HG03066 (cell line): ENCODE data around the gene FTO.

Experiments
- ATAC-seq: cut with Tn5 transposase; IDR thresholded peaks from one replicate; pipeline ENCODE4 v1.9.1; 2021; ENCODE audit warnings: low read depth; ENCODE audit not compliant: unreplicated experiment

FTO gene

DNA sequence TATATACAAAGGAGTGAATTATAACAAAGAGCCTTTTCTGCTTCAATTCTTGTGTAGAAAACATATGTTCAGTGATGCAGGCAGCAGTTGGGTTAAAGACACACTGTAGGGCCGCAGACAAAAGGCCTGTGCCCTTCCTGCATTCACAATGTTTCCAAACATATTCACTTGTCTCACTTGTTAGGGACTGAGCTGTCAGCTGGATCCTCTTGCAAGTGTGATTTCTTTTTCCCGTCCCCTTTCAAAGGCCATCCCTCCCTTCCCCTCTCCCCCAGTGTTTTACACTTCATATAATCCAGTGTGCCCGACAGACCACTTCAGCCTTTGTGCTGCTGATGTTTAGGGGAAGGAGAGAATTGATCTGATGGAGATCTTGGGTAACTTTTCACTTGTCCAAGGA lies 217.0 kb downstream of the FTO start:
- no peak for ATAC-seq

DNA sequence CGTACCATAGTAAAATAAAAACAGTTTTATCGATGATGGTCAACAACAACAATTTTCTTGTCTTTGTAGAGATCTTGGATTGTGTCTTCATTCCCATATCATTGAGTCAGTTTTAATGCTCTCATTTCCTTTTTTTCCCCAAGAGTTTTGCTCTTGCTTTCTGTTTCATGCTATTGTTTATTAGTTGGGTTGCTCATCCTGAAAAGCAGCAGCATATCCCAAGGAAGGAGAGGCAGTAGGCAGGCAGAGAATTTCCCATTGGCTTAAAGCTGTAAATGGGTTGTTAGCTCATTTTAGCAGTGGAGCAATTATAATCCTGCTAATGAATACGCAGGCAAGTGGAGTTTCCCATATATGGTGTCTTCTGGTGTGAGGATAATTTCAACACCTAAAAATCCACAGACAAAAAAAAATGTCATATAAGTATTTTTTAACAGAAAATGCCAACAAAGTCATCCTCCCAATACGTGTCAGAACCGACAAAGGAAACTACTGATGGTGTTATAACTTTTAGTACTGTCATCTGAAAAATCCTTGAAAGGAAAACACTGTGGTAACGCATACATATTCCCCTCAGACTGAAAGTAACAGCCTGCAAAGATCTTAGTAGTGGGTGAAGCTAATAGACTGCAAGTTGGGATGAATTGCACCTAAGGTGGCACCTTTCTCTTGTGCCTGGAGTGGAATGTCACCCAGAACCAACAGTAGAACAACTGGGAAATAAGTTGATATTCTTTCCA lies 218.3 kb downstream of the FTO start:
- no peak for ATAC-seq

DNA sequence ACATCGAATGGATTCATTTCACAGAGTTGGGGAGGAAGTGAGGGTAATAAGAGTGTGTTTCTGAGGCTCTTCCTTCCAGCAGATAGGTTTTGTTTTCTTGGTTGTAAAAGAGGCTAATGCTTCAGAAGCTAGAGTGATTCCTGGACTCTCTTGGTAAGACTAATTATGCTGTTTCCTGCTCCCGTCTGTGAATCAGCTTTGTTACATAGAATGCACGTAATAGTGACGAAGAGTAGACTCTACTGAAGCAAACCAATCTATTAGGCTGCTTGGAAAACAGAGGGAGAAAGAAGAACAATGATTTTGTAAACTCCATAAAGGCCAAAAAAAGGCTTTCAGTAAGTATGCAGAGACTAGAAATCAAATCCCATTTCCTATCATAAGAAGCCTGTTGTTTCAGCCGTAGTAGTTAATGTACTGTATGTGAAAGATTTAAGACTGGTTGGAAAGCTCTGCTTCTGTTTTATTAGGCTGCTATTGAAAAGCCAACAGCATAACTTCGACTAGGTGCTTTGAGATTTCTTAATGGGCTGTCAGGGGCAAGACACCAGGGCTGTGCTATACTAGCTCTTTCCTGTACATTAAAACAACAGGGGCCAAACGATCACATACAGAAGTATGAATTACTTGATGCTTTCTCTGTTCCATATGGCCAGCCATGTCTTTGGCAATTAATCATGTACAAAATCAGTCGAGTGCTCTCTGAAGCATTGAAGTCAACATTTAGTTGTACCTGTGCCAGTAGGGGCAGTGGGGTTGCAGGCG lies 219.0 kb downstream of the FTO start:
- ATAC-seq, result no peak

DNA sequence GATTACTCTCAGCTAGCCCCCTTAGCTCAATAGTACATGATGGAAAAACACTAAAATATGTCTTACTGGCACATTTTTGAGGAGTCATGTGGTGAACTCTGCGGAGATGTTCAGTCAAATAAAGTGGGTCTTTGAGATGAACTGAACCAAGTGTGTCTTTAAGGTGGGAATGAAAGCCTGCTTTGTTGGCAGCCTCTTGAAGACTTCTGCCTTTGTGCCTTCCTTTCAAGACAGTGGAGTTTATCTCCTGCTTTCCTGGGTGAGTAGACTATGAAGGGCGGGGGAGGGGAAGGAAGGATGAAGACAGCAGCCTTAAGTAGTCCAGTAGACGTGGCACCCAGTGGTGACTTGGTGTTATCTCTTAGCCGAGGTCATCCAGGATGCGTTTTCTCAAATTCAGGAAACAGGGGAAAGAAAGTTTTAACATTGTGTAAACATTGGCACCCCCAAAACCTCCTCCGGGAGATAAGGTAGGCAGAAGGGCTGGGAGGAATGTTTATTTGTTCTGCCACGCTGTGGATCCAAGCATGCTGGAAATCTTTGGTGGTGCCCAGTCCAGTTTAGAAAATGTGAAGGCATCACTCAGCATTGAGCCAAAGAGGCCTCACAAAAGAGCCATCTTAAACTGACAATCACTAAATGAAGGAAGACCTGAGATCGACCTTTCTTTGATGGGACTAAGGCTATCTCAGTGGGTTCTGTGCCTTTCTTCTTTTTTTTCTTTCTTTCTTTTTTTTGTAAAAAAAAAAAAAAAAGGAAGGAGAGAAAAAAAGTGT lies 220.6 kb downstream of the FTO start:
- ATAC-seq, result no peak

DNA sequence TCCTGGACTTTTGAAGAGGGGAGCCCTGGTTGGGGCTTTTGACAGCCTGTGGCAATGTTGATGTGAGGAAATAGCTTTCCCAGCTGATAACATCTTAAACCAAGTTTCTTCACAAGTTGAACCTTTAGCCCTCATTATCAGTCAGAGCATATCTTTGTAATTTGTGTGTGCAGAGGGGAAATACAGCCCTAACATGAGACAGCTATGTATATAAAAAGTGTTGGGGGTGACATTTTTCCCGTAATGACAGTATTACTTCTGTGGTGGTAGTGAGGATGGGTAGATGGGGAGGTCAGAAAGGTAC lies 221.1 kb downstream of the FTO start:
- ATAC-seq, result no peak

DNA sequence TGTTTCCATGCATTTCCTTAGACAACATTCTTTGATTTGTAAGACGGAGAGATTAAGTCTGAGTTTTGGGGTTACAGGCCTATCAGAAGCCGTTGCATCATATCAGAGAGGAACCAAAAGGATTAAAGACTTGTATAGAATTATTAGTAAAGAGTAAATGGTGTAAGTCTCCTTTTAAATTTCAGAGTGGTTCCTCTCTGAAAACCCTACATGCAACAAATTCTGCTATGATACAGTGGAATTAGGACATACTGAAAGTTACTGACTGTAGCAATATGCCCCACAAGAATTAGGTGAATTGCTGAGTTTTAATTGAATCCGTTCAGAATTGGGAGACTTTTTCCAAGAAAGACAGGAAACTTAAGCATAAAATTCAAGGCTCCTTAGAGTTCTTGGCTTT lies 221.6 kb downstream of the FTO start:
- ATAC-seq, result no peak

DNA sequence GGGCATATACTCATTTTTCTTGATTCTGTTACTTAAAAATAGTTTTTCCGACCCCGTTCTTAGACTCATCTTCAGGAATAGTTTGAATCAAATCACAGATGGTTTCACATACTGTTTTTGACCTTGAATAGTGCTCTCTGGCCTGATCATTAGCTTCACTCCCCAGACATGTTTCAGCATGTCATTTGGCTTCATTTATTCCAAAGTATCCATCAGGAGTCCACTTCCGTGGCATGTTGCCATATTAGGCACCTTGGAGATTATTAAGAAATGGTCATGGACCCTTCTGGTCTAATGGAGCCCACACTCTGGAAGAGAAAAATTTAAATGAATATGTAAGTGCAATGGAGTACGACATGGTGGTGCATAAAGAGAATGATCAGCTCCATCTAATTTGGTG lies 222.3 kb downstream of the FTO start:
- ATAC-seq, result no peak

DNA sequence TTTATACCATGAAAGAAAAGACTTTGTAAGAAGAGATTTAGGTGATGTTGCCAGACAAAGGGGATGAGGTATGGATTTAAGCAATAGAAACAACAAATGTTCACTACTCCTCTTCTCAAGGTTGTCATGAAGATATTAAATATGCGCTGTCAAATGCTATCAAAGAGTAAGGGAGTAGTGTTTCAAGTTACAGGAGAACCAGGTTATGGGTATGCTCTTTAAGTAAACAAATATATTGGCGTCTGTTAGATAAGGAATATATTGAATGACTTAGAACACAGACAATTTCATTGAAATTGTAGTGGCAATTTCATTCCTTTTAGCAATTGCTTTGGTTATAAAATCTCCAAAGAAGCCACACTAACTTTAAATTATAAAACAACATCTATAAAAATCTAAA lies 229.0 kb downstream of the FTO start:
- no peak for ATAC-seq

DNA sequence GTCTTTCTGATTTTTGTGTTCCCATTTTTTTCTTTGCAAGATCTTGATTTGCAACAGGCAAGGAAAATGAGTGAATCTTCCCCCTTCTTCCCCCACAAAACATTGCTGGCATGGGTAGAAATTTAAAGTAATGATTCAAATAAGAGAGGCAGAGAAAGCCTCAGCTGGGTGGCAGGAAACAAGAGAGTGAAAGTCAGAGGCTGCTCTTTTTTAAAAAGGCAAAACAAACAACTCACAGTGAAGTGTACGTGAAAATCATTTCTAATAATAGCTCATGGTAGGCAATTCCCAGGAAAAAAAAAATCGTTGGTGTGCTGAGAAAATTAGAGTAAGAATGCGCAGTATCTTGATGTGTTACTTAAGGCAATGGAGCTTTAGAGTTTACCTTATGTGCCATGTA lies 229.5 kb downstream of the FTO start:
- ATAC-seq, result no peak

DNA sequence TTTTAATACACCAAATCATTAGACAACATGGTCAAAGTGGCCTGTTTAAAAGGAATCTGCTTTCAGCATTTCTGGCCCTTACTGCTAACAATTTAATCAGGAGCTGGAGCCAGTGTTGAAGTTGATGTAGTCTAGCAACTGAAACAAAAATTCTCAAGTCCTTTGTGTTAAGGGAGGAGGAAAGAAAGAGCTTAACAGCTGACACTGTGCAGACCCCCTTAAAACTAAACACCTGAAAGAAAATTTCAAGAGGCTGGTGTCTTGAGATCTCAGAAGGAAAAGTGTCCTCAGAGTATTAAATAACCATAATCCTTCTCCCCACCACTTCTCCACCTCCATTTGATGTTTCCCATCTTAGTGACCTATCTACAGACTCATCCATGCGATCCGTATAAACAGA lies 232.1 kb downstream of the FTO start:
- ATAC-seq, result no peak

DNA sequence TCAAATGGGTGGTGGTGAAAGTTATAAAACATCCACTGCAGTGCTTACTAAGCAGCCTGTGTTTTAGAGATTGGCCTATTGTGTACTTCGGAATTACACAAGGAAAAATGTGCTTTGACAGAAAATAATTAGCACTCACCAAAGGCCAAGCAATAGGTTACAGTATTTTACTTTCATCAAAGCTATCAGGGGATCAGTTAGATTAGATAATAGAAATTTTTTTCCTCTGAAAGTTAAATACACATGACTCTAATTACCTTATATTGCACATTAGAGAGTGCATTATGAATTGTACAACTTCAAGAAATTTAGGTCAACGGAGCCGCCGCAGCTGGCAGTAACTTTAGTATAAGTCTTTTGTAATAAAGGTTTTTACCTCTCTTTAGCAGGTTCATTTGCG lies 232.6 kb downstream of the FTO start:
- no peak for ATAC-seq

DNA sequence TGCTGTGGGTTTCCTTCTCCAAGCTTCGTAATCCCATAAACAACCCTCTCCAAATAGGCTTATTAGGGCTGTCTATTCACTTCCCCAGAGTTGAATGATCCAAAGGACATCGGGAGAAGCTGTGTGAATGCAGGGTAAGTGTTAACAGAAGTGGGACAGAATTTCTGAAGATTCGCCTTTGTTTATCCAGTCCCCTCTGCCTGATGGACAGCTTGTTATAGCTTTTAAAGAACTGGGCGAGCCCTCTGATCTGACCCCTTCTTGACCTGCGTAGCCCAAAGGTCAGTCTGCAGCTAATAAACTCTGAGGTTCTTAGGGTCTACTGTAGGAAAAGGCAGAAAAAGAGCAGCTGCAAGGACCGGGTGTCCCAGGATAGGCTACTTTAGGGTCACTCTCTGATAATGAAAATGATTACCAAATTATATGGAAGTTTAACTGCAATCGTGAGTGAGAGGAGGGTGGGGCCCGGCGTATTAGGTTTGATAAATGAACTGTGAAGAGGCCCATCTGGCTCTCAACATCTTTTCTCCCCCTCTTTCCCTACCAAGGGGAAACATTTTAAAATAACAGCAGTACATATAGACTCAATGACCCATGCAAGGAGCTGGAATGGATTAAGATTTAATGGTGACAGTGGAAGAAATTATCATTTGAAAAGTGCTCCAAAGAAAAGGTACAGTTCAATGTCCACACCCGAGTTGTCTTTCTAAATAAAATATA lies 233.4 kb downstream of the FTO start:
- no peak for ATAC-seq

DNA sequence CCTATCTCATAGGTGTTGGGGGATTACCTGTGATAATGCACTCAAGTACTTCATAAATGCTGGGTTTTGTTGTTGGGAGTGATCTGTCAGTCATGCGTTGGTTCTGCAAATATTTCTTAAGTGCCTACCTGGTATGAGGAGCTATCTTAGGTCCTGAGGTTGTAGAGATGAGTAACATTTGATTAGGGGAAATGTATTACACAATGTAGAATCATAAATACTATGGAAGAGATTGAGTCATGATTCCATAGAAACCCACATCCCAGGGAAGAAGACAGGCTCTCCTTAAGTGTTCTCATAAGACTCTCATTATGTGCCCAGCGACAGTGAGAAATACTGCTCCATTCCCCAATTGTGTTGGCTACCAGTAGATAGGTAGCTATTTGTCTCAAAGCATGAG lies 240.1 kb downstream of the FTO start:
- ATAC-seq, result no peak

DNA sequence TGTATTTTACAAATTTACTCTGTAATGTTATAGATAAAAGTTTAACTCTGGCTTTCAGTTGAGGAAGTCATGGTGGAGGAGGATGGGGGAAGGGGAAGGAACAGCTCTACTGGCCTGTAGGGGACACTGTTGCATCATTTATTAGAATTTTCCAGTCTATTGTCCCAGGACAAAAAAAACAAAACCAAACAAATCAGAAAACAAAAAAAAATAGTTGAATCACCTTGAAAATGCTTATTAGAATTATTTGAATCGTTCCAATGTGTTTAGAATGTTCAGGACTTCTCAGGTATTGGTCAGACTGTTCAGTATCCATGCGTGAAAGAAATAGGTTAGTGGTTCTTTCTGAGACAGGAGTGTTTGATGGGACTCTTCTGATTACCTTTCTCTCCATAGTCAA lies 242.0 kb downstream of the FTO start:
- no peak for ATAC-seq

DNA sequence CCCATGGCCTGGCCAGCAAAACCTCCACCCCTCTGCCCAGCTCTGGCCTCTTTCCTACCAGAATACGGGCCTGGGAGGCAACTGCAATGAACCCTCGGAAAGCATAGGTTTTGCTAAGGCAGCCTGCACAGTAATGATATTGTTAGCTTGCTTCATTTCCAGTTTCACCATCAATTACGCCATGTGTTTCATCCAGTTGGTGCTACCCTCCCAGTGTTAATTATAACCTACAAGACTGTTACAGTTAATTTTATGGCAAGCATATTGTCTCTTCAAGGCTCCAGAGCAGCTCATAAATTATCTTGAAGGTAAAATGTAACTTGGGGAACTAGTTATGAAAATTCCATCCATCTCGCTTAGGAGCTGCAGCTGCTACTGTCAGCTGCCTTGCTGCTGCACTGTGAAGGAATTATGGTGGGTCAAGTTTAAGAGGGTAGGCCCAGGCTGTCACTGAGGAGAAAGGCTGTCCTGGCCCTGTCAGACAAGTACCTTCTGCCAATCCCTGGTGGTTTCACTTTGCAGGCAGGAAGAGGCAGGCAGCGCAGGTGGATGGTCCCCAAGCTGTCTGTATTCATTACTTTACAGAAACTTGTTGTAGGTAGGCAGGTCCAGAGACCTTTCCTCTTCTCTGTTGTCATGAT lies 242.9 kb downstream of the FTO start:
- no peak for ATAC-seq

DNA sequence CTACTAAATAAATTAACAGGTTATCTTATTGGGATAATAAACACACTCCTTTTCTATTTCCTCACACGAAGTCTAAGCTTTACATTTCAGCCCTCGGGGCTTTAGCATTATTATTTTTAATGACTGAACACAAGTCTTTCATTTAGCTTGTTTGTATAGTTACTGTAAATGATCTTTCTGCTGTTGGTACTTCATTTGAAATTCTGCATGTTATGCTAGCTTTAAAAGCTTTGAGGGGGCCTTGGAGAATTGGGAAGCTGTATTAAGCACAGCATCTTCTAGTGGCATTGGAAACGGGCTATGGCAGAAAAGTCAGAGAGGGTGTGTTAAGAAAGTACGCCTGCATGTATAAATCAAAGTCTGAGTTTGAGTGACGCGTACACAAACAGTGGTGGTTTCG lies 243.7 kb downstream of the FTO start:
- ATAC-seq, result no peak

DNA sequence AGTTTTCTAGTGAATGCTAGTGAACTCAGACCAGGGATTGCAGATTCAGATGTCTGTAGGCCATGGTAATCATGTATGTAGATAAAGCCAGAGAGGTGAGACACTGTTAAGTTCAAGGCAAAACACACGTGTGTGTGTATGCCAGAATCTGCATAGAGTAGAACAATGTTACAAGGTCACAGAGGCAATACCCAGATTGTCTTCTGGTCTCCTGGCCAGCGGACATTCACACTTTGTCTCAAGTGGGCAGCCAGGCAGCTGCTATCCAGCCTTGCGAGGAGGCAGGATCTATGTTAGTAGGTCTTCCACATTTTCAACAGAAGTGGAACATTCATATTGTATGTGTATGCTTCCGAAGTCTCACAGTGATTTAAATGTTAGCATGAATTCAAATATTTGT lies 244.4 kb downstream of the FTO start:
- no peak for ATAC-seq

DNA sequence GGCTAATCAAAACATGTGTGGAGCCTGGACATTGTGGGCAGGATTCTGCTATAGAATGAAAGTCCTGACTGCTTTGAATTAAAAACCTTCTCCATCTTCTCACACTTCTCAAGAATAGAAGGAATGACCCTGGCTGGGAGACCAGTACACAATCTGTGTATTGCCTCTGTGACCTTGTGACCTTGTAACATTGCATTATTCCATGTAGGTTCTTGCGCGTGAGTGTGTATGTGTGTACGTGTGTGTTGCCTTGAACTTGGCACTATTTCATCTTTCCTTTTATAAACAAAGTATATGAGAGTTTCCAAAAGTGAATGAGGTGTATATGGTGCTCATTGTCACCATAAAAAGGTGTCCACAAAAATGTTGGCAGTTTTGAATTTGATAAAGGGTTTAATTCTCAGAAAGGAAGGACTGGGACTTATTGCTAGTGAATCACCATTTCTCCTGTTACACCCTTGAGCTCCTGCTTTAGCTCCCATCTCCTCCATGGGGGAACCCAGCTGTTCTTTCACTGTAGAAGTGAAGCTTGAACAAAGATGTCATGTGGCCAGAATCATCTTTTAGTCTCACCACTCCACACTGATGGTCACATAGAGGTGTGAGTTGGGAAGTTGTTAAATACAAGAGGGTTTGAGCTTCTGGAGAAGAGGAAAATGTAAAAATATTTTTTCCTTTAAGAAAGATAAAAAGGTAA lies 244.9 kb downstream of the FTO start:
- no peak for ATAC-seq

DNA sequence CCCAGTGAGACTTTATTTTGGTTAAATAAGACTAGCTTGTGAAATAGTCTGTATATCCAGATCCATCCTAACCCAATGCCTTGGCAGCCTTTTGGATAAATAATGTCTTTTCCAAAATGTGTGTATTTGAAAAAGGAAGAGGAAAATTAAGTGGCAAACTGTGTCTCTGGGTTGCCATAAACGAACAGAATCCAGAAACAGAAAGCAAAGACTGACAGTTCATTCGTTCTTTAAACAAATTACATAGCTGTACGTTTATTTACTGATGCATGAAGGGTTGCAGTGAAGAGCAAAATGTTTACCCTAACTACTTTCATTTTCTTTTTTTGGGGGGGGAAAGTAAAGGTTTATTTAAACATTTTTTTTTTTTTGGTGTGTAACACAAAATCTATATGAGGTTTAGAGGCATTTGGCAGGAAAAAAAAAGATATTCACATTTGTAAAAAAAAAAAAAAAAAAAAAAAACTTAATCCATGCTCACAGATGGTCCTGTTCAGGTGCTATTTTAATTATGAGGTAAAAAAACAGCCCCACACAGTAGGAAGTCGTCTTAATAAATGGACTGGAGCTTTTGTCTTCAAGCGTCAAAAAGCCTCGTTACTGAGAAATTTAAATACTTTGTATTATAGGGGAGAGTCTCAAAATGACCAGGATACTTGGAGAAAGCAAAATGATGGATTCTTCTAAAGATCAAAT lies 245.9 kb downstream of the FTO start:
- no peak for ATAC-seq
